HCT116 (cell line): ENCODE data around the gene NCAPH2.

ENCODE experiments used
- EGR1 ChIP-seq: IDR thresholded peaks from 2 replicates; pipeline ENCODE4 v1.6.1; 2012; ENCODE audit warnings: low read depth
- EZH2phosphoT487 ChIP-seq: fragments of 200-600 bp; IDR thresholded peaks from 2 replicates; pipeline ENCODE4 v1.6.1; 2018; ENCODE audit warnings: antibody characterized with exemption, borderline replicate concordance
- FOSL1 ChIP-seq: IDR thresholded peaks from 2 replicates; pipeline ENCODE4 v1.6.1; 2012; ENCODE audit warnings: low read depth
- JUND ChIP-seq: IDR thresholded peaks from 2 replicates; pipeline ENCODE4 v1.6.1; 2012
- POLR2A ChIP-seq: IDR thresholded peaks from 2 replicates; pipeline ENCODE4 v1.7.0; 2011; ENCODE audit warnings: borderline replicate concordance; ENCODE audit not compliant: insufficient read depth, insufficient read length; ENCODE audit errors: extremely low read depth
- SIN3A ChIP-seq: IDR thresholded peaks from 2 replicates; pipeline ENCODE4 v1.6.1; 2012; ENCODE audit warnings: low read depth
- TF ChIP-seq, protein P1 (sequence below), 3 experiments: fragments of 200-600 bp in 1 of 3; sonication (generic) in 1 of 3; IDR thresholded peaks in 2 of 3; conservative IDR thresholded peaks in 1 of 3; 2 replicates each; pipeline ENCODE4 v1.5.1; 2012 to 2017; ENCODE audit warnings: low read depth in 2 of 3, low read length in 2 of 3, antibody characterized with exemption in 1 of 3, borderline replicate concordance in 1 of 3, control low read depth in 1 of 3, mild to moderate bottlenecking in 1 of 3, mixed read lengths in 1 of 3, mixed run types in 1 of 3, moderate library complexity in 1 of 3; ENCODE audit not compliant: insufficient read depth in 1 of 3

DNA sequence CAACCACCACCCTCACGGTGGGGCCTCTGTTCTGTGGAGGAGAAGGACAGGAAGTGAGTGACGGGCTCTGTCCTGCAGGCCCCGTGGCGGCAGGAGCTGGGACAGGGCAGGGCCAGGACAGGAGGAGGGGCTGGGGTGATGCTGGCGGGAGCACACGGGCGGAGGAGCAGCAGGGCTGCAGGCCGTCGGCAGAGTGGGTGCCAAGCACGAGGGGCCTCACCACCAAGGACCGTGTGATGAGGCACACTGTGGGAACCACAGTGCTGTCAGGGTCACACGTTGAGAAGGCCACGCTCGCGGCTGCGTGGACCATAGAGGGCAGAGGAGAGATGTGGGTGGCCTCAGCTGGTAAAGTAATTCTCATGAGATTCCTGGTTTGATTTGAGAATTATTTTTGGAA lies 8.9 kb downstream of the NCAPH2 start:
- TF ChIP-seq EZH2phosphoT487 (no peak), POLR2A (no peak), EGR1 (no peak), JUND (no peak), FOSL1 (no peak), SIN3A (no peak)
- TF ChIP-seq, protein P1, sequence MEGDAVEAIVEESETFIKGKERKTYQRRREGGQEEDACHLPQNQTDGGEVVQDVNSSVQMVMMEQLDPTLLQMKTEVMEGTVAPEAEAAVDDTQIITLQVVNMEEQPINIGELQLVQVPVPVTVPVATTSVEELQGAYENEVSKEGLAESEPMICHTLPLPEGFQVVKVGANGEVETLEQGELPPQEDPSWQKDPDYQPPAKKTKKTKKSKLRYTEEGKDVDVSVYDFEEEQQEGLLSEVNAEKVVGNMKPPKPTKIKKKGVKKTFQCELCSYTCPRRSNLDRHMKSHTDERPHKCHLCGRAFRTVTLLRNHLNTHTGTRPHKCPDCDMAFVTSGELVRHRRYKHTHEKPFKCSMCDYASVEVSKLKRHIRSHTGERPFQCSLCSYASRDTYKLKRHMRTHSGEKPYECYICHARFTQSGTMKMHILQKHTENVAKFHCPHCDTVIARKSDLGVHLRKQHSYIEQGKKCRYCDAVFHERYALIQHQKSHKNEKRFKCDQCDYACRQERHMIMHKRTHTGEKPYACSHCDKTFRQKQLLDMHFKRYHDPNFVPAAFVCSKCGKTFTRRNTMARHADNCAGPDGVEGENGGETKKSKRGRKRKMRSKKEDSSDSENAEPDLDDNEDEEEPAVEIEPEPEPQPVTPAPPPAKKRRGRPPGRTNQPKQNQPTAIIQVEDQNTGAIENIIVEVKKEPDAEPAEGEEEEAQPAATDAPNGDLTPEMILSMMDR (IDR thresholded peaks at IDR 0.05 in 2 of 3, conservative IDR thresholded peaks at IDR 0.05 in 1 of 3; ENCODE audit: borderline replicate concordance in 1 of 3, insufficient read depth in 1 of 3, low read depth in 2 of 3, low read length in 2 of 3), result no peak
